GM06990 (cell line): Measurements from ENCODE around the gene APP.
A peak's percentile ranks its signal among the peaks of the same experiment; 100 is the strongest.

Experiments
- DNase-seq: peaks from one replicate; pipeline ENCODE4 v3.0.0-alpha.2; 2011; ENCODE audit not compliant: insufficient read length; ENCODE audit errors: extremely low read depth
- H3K27me3 ChIP-seq: replicated peaks from 2 replicates; pipeline ENCODE4 v1.6.0; 2011; ENCODE audit warnings: low read length; ENCODE audit not compliant: control insufficient read depth, insufficient read depth
- H3K36me3 ChIP-seq: 2 replicates; pipeline ENCODE4 v1.5.1; 2011; ENCODE audit warnings: low read length; ENCODE audit not compliant: control insufficient read depth, insufficient read depth
- H3K4me3 ChIP-seq: replicated peaks from 2 replicates; pipeline ENCODE4 v1.5.1; 2011; ENCODE audit warnings: low read depth, mild to moderate bottlenecking, control low read depth, low read length
- TF ChIP-seq, protein P1 (sequence below): IDR thresholded peaks from 2 replicates; pipeline ENCODE4 v1.5.1; 2011; ENCODE audit warnings: low read length, control low read depth, mild to moderate bottlenecking, inconsistent platforms; ENCODE audit not compliant: insufficient read depth, poor library complexity, severe bottlenecking

APP gene

DNA sequence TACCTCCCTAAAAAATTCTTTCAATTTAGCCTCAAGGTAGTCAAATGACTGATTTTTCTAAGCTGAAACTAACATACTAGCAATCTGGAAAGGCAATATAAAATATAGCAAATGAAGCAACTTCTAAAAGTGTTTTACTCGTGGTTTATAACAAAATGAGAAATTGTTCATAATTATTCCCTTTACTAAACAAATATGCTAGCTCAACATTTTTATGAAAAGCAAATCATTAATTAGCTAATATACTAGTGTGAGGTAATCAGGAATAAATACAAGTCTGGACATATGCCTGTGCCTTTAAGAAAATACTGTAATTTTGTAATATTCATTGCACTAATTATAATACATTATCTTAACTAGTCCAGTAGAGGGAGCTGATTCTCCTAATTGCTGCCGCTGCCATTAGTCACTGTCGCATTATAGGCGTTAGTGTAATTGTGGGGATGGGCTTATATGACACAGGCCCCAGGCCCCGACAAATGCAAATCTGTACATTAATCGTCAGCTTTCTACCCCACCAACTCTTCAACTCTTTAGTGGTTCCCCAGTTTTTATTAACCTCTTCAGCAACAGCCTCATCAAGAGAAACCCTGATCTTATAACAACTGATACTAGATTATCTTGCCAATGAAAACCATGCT, 274.9 kb downstream of the APP start:
- DNase-seq = no peak
- H3K27me3 ChIP-seq = no peaks in the 10 kb centered on the region; the same call in 1 of the 2 replicates
- TF ChIP-seq, protein P1, sequence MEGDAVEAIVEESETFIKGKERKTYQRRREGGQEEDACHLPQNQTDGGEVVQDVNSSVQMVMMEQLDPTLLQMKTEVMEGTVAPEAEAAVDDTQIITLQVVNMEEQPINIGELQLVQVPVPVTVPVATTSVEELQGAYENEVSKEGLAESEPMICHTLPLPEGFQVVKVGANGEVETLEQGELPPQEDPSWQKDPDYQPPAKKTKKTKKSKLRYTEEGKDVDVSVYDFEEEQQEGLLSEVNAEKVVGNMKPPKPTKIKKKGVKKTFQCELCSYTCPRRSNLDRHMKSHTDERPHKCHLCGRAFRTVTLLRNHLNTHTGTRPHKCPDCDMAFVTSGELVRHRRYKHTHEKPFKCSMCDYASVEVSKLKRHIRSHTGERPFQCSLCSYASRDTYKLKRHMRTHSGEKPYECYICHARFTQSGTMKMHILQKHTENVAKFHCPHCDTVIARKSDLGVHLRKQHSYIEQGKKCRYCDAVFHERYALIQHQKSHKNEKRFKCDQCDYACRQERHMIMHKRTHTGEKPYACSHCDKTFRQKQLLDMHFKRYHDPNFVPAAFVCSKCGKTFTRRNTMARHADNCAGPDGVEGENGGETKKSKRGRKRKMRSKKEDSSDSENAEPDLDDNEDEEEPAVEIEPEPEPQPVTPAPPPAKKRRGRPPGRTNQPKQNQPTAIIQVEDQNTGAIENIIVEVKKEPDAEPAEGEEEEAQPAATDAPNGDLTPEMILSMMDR = peak; percentile 44
- no peaks in the 10 kb centered on the region for H3K36me3 ChIP-seq
- no peak overlapping the region for H3K4me3 ChIP-seq

DNA sequence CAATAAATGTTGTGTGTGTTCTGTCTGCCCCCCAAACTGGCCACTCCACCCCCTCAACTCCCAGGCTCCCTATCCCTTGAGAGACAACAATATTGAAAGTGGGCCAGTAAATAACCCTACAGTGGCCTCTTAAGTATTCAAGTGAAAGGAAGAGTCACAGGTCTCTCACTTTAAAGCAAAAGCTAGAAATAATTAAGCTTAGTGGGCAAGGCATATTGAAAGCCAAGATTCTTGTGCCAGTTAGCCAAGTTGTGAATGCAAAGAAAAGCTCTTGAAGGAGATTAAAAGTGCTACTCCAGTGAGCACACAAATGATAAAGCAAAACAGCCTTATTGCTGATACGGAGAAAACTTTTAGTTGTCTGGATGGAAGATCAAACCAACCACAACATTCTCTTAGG, 277.4 kb downstream of the APP start:
- TF ChIP-seq, protein P1 = no peak

DNA sequence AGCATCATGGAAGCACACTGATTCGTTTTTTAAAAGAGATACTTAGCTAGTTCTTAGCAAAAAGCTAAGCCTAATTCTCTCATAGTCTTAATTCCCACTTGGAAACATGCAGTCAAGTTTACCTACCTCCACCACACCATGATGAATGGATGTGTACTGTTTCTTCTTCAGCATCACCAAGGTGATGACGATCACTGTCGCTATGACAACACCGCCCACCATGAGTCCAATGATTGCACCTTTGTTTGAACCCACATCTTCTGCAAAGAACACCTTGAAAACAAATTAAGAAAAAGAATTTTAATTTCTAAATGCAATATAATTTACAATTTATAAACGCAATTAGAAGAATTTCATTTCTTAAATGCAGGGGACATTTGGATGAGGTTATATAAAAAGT, 279.0 kb downstream of the APP start:
- Histone ChIP-seq H3K27me3 (no peaks in the 10 kb centered on the region; the same call in 1 of the 2 replicates), H3K4me3 (no peak overlapping the region), H3K36me3 (no peaks in the 10 kb centered on the region)
- DNase-seq = no peak
- TF ChIP-seq, protein P1 = no peak

More for the DNA sequence above, 277.4 kb downstream of the APP start:
- Histone ChIP-seq H3K36me3 (no peaks in the 10 kb centered on the region), H3K4me3 (no peak overlapping the region), H3K27me3 (no peaks in the 10 kb centered on the region; the same call in 1 of the 2 replicates)
- no peak for DNase-seq

DNA sequence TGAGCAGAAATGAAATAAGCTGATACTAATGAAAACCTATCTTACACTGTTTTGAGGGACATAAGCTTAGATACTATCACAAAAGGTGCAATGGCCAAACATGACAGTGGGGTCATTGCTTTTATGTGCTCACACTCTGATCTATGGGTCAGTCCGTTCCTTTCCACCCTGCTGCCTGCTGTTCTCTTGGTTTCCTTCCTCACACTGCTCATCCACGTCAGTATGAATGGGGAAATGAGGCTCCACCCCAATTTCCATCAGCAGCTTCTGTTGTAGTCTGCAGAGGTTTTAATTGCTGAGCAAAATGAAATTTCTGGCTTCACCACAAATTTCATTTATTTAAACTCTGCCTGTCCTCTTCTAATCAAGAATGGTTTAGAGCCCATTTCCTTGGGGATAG, 280.6 kb downstream of the APP start:
- DNase-seq = no peak
- TF ChIP-seq, protein P1 = no peak
- Histone ChIP-seq H3K36me3 (no peaks in the 10 kb centered on the region), H3K4me3 (no peak overlapping the region), H3K27me3 (no peaks in the 10 kb centered on the region; the same call in 1 of the 2 replicates)

DNA sequence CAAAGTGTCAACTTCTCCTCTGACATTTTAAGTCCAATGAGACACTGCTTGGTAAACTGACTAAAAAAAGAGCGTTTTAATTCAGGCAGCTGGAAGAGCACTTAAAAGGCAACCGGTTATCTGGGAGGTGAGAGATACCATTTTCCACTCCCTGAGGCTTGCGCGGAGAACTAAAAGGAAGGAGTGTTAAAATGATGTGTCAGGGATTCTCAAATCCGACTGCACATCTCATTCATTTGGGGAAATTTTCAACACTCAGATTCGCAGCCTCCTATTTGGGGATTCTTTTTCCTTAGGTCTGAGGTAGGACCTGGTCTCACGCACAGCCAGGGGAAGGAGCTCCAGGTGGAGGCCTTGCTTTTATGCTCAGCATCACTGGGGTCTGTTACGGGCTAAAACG, 281.9 kb downstream of the APP start:
- H3K36me3 ChIP-seq = no peaks in the 10 kb centered on the region
- no peak for DNase-seq
- TF ChIP-seq, protein P1 = no peak
- H3K4me3 ChIP-seq = no peak overlapping the region
- H3K27me3 ChIP-seq = no peaks in the 10 kb centered on the region; the same call in 1 of the 2 replicates

DNA sequence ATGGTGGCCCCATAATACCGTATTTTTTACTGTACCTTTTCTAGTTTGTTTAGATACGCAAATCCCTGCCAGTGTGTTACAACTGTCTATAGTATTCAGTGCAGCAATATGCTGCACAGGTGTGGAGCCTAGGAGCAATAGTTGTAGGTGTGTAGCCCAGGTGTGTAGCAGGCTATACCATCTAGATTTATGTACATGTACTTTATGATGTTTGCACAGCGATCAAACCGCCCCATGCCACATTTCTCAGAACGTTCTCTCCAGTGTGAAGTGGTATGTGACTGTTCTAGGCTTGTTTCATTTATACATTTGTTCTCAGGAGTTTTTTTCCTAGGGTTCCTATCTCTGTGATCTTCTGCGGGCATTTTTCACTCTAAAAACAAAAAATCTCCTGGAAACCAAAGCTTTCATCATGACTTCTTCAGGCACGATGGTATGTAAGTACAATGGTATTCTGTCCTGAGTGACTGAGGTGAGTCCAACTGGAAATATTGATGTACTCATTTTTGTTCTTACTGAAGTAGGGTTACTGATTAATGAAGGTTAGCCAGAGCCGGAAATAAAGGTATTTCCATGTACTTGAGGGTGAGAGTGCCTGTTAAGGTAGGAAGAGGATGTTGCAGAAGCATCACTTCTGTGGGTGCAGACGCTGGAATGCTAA, 282.8 kb downstream of the APP start:
- H3K4me3 ChIP-seq = no peak overlapping the region
- TF ChIP-seq, protein P1 = no peak
- no peak for DNase-seq
- no peaks in the 10 kb centered on the region; the same call in 1 of the 2 replicates for H3K27me3 ChIP-seq
- no peaks in the 10 kb centered on the region for H3K36me3 ChIP-seq
